ENCODE data around the gene MISP3.

Gene MISP3

GRCh38 chr19:14110650-14111049, 38.1 kb downstream of the MISP3 start:
- H3K27me3 ChIP-seq (ENCODE audit: control insufficient read depth in 3 of 3, insufficient read depth in 3 of 3, low read depth in 1 of 3, low read length in 3 of 3), result no peaks in the 10 kb centered on the region
- no peak overlapping the region for H3K4me3 ChIP-seq (ENCODE audit: low read length in 2 of 2)
- no peak overlapping the region for H4K91ac ChIP-seq (ENCODE audit: low read depth, low read length, poor library complexity)
- H3K14ac ChIP-seq (ENCODE audit: low read length), result no peak overlapping the region
- H3K9me3 ChIP-seq (replicated peaks in 1 of 2; ENCODE audit: control insufficient read depth in 2 of 2, insufficient read depth in 1 of 2, low read depth in 1 of 2, low read length in 2 of 2), result no peaks in the 10 kb centered on the region
- no peak overlapping the region for H3K4me2 ChIP-seq (ENCODE audit: insufficient read depth, low read length, poor library complexity, severe bottlenecking)
- H3K4me1 ChIP-seq (ENCODE audit: control insufficient read depth in 2 of 2, insufficient read depth in 1 of 2, low read depth in 1 of 2, low read length in 2 of 2), result peaks cover 0 to 16% of the 10 kb centered on the region in 2 donors
- no peak overlapping the region for H3K4ac ChIP-seq (ENCODE audit: low read length)
- H3K23ac ChIP-seq (ENCODE audit: low read depth, low read length, poor library complexity), result no peak overlapping the region
- no peak overlapping the region for H3K18ac ChIP-seq (ENCODE audit: low read length)
- H2AFZ ChIP-seq (ENCODE audit: low read length), result no peak overlapping the region
- no peak overlapping the region for H2BK5ac ChIP-seq (ENCODE audit: low read length)
- no peak overlapping the region for H3K9ac ChIP-seq (ENCODE audit: low read depth, low read length, poor library complexity)
- H3K36me3 ChIP-seq (replicated peaks in 1 of 2; ENCODE audit: control insufficient read depth in 2 of 2, insufficient read depth in 2 of 2, low read length in 2 of 2), result peaks cover 3 to 15% of the 10 kb centered on the region in 2 donors
- WGBS, 2 donors (ENCODE audit: extremely low coverage in 2 of 2, insufficient read length in 2 of 2, insufficient replicate concordance in 1 of 2), result no CpG with 5 or more reads among the region's 2 CpGs
- peaks cover 2% of the 10 kb centered on the region for H3K79me1 ChIP-seq (ENCODE audit: low read depth, low read length)
- no peak overlapping the region for H3K27ac ChIP-seq (replicated peaks; ENCODE audit: low read length)
- no peak overlapping the region for H2BK120ac ChIP-seq (ENCODE audit: low read depth, low read length)
- no peak overlapping the region for H2AK5ac ChIP-seq (ENCODE audit: low read depth, low read length)
- no peak overlapping the region for H2BK12ac ChIP-seq (ENCODE audit: low read length)
- H2BK15ac ChIP-seq (ENCODE audit: low read length), result no peak overlapping the region
- no peak for DNase-seq (ENCODE audit: low spot score)
- no peak overlapping the region for H4K8ac ChIP-seq (ENCODE audit: low read depth, low read length)

- Histone ChIP-seq H4K91ac (ENCODE audit: low read depth, low read length, poor library complexity) (no peak overlapping the region), H2BK15ac (ENCODE audit: low read length) (no peak overlapping the region), H2AFZ (ENCODE audit: low read length) (no peak overlapping the region), H2BK5ac (ENCODE audit: low read length) (no peak overlapping the region), H4K8ac (ENCODE audit: low read depth, low read length) (no peak overlapping the region), H3K79me1 (ENCODE audit: low read depth, low read length) (peaks cover 2% of the 10 kb centered on the region), H2AK5ac (ENCODE audit: low read depth, low read length) (no peak overlapping the region), H3K23ac (ENCODE audit: low read depth, low read length, poor library complexity) (no peak overlapping the region), H2BK12ac (ENCODE audit: low read length) (no peak overlapping the region), H3K4me1 (ENCODE audit: control insufficient read depth in 2 of 2, insufficient read depth in 1 of 2, low read depth in 1 of 2, low read length in 2 of 2) (peaks cover under 1 to 22% of the 10 kb centered on the region in 2 donors), H3K27me3 (ENCODE audit: control insufficient read depth in 3 of 3, insufficient read depth in 3 of 3, low read depth in 1 of 3, low read length in 3 of 3) (no peaks in the 10 kb centered on the region), H3K9me3 (replicated peaks in 1 of 2; ENCODE audit: control insufficient read depth in 2 of 2, insufficient read depth in 1 of 2, low read depth in 1 of 2, low read length in 2 of 2) (no peaks in the 10 kb centered on the region), H3K4me2 (ENCODE audit: insufficient read depth, low read length, poor library complexity, severe bottlenecking) (no peak overlapping the region), H3K9ac (ENCODE audit: low read depth, low read length, poor library complexity) (no peak overlapping the region), H3K27ac (replicated peaks; ENCODE audit: low read length) (no peak overlapping the region), H3K36me3 (replicated peaks in 1 of 2; ENCODE audit: control insufficient read depth in 2 of 2, insufficient read depth in 2 of 2, low read length in 2 of 2) (peaks cover 0 to 7% of the 10 kb centered on the region in 2 donors), H2BK120ac (ENCODE audit: low read depth, low read length) (no peak overlapping the region), H3K4ac (ENCODE audit: low read length) (no peak overlapping the region), H3K18ac (ENCODE audit: low read length) (no peak overlapping the region), H3K4me3 (ENCODE audit: low read length in 2 of 2) (no peak overlapping the region), H3K14ac (ENCODE audit: low read length) (no peak overlapping the region)
- WGBS, 2 donors (ENCODE audit: extremely low coverage in 2 of 2, insufficient read length in 2 of 2, insufficient replicate concordance in 1 of 2), result no CpG with 5 or more reads among the region's 1 CpG
- no peak for DNase-seq (ENCODE audit: low spot score)
These were observed 38.9 kb downstream of the MISP3 start for GRCh38 chr19:14111486-14111885.

- H3K27me3 ChIP-seq (ENCODE audit: control insufficient read depth in 3 of 3, insufficient read depth in 3 of 3, low read depth in 1 of 3, low read length in 3 of 3), result no peaks in the 10 kb centered on the region
- WGBS, 2 donors (ENCODE audit: extremely low coverage in 2 of 2, insufficient read length in 2 of 2, insufficient replicate concordance in 1 of 2), result no CpG with 5 or more reads among the region's 12 CpGs
- no peak overlapping the region for H4K8ac ChIP-seq (ENCODE audit: low read depth, low read length)
- no peak for DNase-seq (ENCODE audit: low spot score)
- H2BK15ac ChIP-seq (ENCODE audit: low read length), result no peak overlapping the region
- no peak overlapping the region for H2BK12ac ChIP-seq (ENCODE audit: low read length)
- H3K23ac ChIP-seq (ENCODE audit: low read depth, low read length, poor library complexity), result no peak overlapping the region
- peaks cover 0 to 3% of the 10 kb centered on the region in 2 donors for H3K36me3 ChIP-seq (replicated peaks in 1 of 2; ENCODE audit: control insufficient read depth in 2 of 2, insufficient read depth in 2 of 2, low read length in 2 of 2)
- no peak overlapping the region for H2BK5ac ChIP-seq (ENCODE audit: low read length)
- H3K18ac ChIP-seq (ENCODE audit: low read length), result peak overlapping the region; percentile 36
- H2AFZ ChIP-seq (ENCODE audit: low read length), result no peak overlapping the region
- no peak overlapping the region for H3K27ac ChIP-seq (replicated peaks; ENCODE audit: low read length)
- H3K9ac ChIP-seq (ENCODE audit: low read depth, low read length, poor library complexity), result no peak overlapping the region
- H4K91ac ChIP-seq (ENCODE audit: low read depth, low read length, poor library complexity), result no peak overlapping the region
- H3K4me3 ChIP-seq (ENCODE audit: low read length in 2 of 2), result no peak overlapping the region
- no peaks in the 10 kb centered on the region for H3K9me3 ChIP-seq (replicated peaks in 1 of 2; ENCODE audit: control insufficient read depth in 2 of 2, insufficient read depth in 1 of 2, low read depth in 1 of 2, low read length in 2 of 2)
- peaks cover 4 to 26% of the 10 kb centered on the region in 2 donors for H3K4me1 ChIP-seq (ENCODE audit: control insufficient read depth in 2 of 2, insufficient read depth in 1 of 2, low read depth in 1 of 2, low read length in 2 of 2)
- no peak overlapping the region for H2AK5ac ChIP-seq (ENCODE audit: low read depth, low read length)
- peaks cover 2% of the 10 kb centered on the region for H3K79me1 ChIP-seq (ENCODE audit: low read depth, low read length)
- H3K4ac ChIP-seq (ENCODE audit: low read length), result no peak overlapping the region
- H3K14ac ChIP-seq (ENCODE audit: low read length), result no peak overlapping the region
- no peak overlapping the region for H3K4me2 ChIP-seq (ENCODE audit: insufficient read depth, low read length, poor library complexity, severe bottlenecking)
- H2BK120ac ChIP-seq (ENCODE audit: low read depth, low read length), result no peak overlapping the region
These were observed 39.6 kb downstream of the MISP3 start for GRCh38 chr19:14112051-14112808.

GRCh38 chr19:14112809-14113385, 40.3 kb downstream of the MISP3 start:
- H4K8ac ChIP-seq (ENCODE audit: low read depth, low read length), result no peak overlapping the region
- no peak overlapping the region for H3K9ac ChIP-seq (ENCODE audit: low read depth, low read length, poor library complexity)
- peaks cover 4 to 26% of the 10 kb centered on the region in 2 donors for H3K4me1 ChIP-seq (ENCODE audit: control insufficient read depth in 2 of 2, insufficient read depth in 1 of 2, low read depth in 1 of 2, low read length in 2 of 2)
- peak overlapping the region; percentile 71 for H2AFZ ChIP-seq (ENCODE audit: low read length)
- H2BK5ac ChIP-seq (ENCODE audit: low read length), result no peak overlapping the region
- no peak overlapping the region for H3K4me2 ChIP-seq (ENCODE audit: insufficient read depth, low read length, poor library complexity, severe bottlenecking)
- H3K14ac ChIP-seq (ENCODE audit: low read length), result no peak overlapping the region
- DNase-seq (ENCODE audit: low spot score), result no peak
- H2AK5ac ChIP-seq (ENCODE audit: low read depth, low read length), result no peak overlapping the region
- peaks cover 2% of the 10 kb centered on the region for H3K79me1 ChIP-seq (ENCODE audit: low read depth, low read length)
- no peaks in the 10 kb centered on the region for H3K36me3 ChIP-seq (replicated peaks in 1 of 2; ENCODE audit: control insufficient read depth in 2 of 2, insufficient read depth in 2 of 2, low read length in 2 of 2)
- no peak overlapping the region for H2BK120ac ChIP-seq (ENCODE audit: low read depth, low read length)
- no peak overlapping the region for H3K4ac ChIP-seq (ENCODE audit: low read length)
- no peak overlapping the region for H3K18ac ChIP-seq (ENCODE audit: low read length)
- H3K27ac ChIP-seq (replicated peaks; ENCODE audit: low read length), result no peak overlapping the region
- WGBS, 2 donors (ENCODE audit: extremely low coverage in 2 of 2, insufficient read length in 2 of 2, insufficient replicate concordance in 1 of 2), result no CpG with 5 or more reads among the region's 12 CpGs
- H3K4me3 ChIP-seq (ENCODE audit: low read length in 2 of 2), result no peak overlapping the region
- H3K23ac ChIP-seq (ENCODE audit: low read depth, low read length, poor library complexity), result no peak overlapping the region
- H3K27me3 ChIP-seq (ENCODE audit: control insufficient read depth in 3 of 3, insufficient read depth in 3 of 3, low read depth in 1 of 3, low read length in 3 of 3), result no peaks in the 10 kb centered on the region
- no peak overlapping the region for H2BK15ac ChIP-seq (ENCODE audit: low read length)
- no peak overlapping the region for H4K91ac ChIP-seq (ENCODE audit: low read depth, low read length, poor library complexity)
- no peaks in the 10 kb centered on the region for H3K9me3 ChIP-seq (replicated peaks in 1 of 2; ENCODE audit: control insufficient read depth in 2 of 2, insufficient read depth in 1 of 2, low read depth in 1 of 2, low read length in 2 of 2)
- no peak overlapping the region for H2BK12ac ChIP-seq (ENCODE audit: low read length)

Measured in neuronal stem cell (in vitro differentiated cells).